ENCODE measurements around the gene EIF1. TPM values are rescaled to one million over a fixed set of nuclear protein-coding genes. Genes with fewer than 3 reads are reported as not detected.
A peak's percentile ranks its signal among the peaks of the same experiment; 100 is the strongest.
"Not testable (repeated sequence)": the region's sequence is repeated elsewhere in the genome, so short reads cannot be mapped to it uniquely, and the experiment has no call there.

The EIF1 gene
- polyA plus RNA-seq, 12 donors: 538 to 938 (median 792) TPM; not detected in 1

GRCh38 chr17:41672153-41672552 lies 16.5 kb upstream of the EIF1 start:
- no peak for DNase-seq

GRCh38 chr17:41675157-41676057 lies 13.3 kb upstream of the EIF1 start:
- not testable (repeated sequence) for DNase-seq

GRCh38 chr17:41676058-41676419 lies 12.6 kb upstream of the EIF1 start:
- no peak for DNase-seq

DNA sequence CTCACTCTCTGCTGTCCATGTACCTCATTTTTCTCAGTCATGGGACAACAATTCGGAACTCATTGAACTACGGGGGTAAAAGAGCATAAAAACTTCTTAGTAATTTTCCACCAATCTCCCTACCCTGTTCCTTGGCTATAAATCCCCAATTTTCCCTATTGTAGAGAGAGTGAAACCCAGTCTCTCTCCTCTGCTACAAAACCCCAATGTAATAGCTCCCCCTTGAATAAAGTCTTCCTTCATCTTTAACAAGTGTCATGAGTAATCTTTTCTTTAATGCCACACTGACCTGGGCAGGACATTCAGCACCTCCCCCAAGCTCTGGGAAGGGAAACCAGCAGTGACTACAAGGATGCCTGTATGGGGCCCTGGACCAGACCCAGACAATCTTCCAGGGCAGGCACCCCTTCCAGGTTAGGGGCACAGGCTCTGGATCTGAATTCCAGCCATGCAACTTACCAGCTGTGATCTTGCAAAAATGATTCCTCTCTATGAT lies 10.2 kb upstream of the EIF1 start:
- DNase-seq: no peak

DNA sequence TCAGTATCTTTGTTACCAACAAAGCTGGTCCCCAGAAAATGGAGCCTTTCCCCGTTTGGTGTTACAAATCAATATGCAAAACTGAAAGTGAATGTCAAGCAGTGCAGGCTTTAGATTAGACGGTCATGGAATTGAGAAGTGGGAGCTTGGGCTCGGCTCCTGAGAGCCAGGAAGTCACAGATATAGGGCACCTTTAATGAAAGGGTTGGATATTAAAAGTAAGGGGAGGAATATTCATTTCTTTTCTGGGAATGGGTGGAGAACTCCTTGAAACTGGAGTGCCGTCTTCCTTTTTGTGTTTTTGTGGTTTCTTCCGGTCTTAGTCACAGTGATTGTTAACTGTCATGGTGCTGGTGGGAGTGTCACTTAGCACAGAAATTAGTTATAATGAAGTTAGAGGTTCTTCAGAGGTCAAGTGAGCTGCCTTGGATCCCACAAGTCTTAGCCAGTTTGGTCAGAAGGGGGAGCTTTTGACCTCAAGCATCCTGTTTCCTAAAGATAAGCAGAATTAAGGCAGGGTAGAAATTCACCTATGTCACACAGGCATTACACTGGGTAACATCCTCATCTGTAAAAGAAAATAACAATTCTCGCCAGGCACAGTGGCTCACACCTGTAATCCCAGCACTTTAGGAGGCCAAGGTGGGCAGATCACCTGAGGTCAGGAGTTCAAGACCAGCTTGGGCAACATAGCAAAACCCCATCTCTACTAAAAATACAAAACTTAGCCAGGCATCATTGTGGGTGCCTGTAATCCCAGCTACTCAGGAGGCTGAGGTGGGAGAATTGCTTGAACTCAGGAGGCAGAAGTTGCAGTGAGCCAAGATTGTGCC lies 9.6 kb upstream of the EIF1 start:
- DNase-seq: no peak

DNA sequence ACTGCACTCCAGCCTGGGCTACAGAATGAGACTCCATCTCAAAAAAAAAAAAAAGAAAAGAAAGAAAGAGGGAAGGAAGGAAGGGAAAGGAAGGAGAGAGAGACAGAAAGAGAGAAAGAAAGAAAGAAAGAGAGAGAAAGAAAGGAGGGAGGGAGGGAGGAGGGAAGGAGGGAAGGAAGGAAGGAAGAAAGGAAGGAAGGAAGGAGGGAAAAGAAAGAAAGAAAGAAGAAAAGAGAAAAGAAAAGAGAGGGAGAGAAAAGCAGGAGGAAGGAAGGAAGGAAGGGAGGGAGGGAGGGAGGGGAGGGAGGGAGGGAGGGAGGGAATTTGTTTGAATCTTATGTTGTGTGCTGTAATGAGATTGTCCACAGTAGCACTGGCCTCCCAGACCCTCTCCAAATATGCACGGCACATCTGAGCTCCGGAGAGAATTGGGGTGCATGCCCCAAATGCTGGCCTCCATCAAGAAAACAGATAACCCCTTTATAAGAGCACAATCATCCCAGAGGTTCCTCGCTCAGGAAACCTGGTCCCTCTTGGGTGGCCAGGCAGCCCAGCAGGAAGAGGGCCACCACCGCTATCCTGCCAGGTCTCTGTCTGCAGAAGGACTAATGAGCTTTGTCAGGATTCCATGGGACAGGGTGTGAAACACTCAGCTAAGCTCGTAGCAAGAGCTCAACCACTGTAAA lies 8.8 kb upstream of the EIF1 start:
- DNase-seq: no peak

DNA sequence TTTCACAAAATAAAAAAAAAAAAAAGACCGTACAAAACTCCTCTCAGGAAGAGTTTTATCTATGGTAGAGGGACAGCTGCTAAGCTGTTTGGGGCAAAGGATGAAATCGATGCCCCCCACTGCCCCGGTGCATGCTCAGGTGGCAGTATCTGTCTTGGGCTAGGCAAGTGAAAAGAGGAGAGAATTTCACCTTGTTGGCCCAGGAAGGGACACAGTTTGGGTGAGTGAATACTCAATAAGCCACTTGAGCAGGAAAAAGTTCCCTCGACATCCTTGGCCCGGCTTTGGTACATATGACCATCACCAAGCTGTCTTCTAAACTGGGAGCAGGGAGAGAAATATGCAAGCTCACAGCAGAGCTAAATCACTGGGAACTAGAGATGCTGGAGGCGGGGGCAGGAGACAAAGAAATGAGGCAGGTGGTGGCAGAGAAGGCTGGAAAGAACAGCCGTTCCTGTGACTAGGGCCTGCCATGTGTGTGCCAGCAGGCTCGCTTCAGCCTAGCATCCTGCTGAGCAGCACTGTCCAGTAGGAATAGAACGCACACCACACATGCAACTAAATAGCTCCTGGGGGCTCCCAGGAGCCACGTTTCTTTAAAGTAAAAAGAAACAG lies 8.2 kb upstream of the EIF1 start:
- no peak for DNase-seq

DNA sequence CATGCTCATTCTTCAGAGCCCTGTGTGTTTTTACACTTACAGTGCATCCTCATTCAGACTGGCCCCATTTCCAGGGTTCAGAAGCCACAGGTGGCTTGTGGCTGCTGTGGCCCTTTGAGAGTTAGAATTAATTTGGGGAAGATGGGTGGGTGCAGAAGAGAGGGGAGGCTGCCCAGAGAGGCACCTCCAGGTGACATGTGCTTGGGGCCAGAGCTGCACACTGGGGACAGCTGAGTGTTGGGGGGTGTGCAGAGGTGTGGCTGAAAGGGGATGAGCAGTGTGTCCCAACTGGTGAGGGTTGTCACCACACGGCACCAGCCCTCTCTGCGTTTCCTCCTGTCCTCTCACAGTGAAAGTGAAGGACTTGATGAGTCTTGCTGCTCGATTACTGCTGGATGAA lies 6.9 kb upstream of the EIF1 start:
- DNase-seq: no peak

DNA sequence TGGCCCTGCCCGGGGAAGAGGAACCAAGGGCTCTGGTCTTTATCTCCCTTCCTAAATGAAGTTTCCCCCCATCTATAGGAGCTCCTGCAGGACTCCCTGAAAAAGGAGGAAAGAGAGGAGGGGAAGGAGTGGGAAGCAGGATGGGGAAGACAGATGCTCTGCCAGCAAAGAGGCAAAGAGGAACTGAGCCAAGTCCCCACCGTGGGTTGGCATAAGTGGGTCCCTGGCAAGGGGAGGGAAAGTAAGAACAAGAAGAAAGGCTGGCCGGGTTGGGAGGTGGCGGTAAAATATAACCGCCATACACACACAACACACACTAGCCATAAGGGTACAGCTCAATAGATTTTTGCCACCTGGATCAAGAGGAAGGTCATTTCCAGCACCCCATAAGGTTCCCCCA lies 6.1 kb upstream of the EIF1 start:
- no peak for DNase-seq

DNA sequence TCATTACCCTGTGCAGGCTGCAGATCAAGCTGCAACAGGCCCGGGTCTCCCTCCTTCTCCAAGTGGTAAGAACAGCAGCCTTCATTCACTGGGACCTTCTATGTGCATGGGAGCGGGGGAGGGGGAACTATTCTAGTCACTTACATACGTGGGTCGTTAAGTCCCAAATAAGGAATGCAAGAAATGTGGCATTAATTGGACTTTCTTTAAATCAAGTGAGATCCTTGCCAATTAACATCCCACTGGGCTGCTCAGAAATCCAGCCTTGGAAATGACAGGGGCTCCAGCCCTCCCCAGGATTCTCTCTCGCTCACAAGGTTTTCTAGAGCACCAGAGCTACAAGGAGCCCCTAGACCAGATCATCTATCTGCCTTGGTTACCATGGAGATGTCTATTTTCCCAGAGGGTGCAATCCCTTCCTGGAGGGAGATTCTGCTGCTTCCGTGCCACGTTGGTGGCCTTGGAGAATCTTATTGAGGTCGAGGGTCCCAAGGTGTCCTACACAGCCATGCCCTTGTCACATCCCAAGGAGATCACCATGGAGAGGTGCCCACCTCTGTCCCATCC lies 5.2 kb upstream of the EIF1 start:
- no peak for DNase-seq

DNA sequence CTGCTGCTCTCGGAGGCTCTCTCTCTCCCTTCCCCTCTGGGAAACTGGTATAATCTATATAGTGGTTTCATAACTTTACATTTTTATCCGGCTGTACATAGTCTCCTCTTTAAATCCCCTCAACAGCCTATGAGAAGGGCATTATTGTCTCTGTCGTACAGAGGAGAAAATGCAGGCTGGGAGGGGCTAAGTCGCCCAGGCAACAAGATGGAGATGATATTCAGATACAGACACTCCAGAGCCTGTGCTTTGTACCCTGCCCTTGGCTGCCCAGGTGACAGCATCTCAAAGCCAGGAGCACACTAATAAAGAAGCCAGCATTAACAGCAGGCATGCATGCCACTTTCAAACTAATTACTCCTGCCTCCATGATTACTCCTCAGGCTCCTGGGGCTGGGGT lies 4.7 kb upstream of the EIF1 start:
- DNase-seq: no peak

DNA sequence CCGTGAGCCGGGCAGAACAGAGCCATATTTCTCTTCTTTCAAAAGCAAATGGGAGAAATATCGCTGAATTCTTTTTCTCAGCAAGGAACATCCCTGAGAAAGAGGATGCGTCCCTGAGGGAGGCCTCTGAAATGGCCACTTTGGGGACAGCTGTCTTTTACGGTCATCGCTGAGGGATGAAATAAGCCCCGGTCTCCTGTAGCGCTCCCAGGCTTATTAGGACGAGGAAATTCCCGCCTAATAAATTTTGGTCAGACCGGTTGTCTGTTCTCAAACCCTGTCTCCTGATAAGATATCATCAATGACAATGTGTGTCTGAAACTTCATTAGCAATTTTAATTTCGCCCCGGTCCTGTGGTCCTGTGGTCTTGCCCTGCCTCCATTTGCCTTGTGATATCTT lies 2.9 kb upstream of the EIF1 start:
- not testable (repeated sequence) for DNase-seq

DNA sequence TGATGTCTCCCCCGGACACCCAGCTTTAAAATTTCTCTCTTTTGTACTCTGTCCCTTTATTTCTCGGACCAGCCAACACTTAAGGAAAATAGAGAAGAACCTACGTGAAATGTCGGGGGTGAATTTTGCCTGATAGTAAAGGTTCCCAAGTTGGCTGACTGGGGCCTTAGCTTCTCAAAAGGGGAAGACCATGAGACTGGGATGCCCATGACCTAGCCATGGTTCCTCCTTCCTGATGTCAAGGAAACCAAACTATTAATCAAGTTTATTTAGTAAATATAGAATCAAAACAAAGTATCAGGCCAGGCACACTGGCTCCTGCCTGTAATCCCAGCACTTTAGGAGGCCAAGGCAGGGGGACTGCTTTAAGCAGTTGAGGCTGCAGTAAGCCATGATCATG lies 2.4 kb upstream of the EIF1 start:
- DNase-seq: no peak

- DNase-seq: peak; percentile 25
These were observed 651 bp upstream of the EIF1 start for GRCh38 chr17:41687828-41688640.

DNA sequence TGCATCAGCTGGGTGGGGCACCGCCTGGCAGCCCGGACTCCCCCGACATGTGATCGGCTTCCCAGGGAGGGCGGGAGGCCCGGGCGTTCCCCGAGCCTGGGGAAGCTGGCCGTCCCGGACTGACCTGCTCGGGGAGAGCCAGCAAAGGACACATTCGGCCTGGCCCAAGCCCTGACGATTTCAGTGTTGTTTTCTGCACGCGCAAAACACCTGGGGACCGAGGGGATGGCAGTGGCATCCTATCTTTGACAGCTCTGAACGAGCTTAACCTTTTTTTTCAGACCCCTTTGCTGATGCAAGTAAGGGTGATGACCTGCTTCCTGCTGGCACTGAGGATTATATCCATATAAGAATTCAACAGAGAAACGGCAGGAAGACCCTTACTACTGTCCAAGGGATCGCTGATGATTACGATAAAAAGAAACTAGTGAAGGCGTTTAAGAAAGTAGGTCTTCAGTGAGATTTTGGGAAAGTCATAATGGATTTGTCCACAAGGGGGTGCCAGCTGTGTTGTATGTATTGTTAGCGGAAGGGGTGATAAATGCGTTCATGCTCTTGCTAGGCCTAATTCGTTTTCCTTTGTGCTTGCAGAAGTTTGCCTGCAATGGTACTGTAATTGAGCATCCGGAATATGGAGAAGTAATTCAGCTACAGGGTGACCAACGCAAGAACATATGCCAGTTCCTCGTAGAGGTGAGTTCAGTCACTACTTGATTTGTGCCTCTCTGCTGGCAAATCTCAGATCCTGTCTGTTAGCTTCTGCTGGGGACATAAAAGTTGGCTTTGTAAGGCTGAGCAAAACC lies 1.0 kb downstream of the EIF1 start:
- peak; percentile 61 for DNase-seq

- no peak for DNase-seq
These were observed 1.8 kb downstream of the EIF1 start for GRCh38 chr17:41690497-41690896.

- DNase-seq: no peak
These were observed 2.5 kb downstream of the EIF1 start for GRCh38 chr17:41691031-41691777.

- no peak for DNase-seq
These were observed 4.2 kb downstream of the EIF1 start for GRCh38 chr17:41692722-41693521.

Measured in muscle of arm (tissue), 12 donors.